ENCODE results near the gene GDF10.

GDF10 gene

GRCh38 chr10:47289921-47290320, 10.1 kb upstream of the GDF10 start:
- no peak overlapping the region for H3K27ac ChIP-seq
- no peak for DNase-seq (ENCODE audit: low read depth, low spot score)

DNA sequence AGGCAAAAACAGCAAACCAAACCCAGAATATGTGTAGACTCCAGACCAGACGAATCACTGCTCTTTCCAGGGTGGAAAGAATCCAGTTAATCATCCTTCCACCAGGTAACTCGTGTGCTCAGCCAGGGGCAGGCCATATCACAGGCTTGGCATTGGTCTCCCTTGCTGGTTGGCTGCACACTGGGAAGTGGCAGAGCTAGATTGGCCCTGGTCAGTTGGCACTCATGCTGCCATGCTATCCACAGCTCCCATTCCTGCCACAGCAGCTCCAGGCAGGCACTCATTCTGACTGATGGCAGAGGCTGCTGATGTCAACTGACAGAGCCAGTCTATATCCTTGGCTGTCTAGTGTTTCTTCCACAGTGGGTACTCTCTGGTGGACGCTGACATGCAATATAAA, 9.7 kb upstream of the GDF10 start:
- no peak overlapping the region for H3K27ac ChIP-seq
- DNase-seq (ENCODE audit: low read depth, low spot score) = no peak

GRCh38 chr10:47291682-47292081, 8.3 kb upstream of the GDF10 start:
- no peak for DNase-seq (ENCODE audit: low read depth, low spot score)
- no peak overlapping the region for H3K27ac ChIP-seq

DNA sequence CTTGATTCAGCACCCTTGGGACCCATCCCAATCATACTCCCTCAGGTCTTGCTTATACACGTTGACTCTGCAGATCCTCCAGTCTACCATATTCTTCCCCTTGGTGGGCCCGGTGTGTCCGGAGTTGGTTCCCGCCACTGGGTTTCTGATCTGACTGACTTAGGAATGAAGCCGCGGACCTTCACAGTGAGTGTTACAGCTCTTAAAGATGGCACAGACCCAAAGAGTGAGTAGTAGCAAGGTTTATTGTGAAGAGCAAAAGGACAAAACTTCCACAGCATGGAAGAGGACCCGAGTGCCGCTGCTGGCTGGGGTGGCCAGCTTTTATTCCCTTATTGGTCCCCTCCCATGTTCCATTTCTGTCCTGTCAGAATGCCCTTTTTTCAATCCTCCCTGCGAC, 5.9 kb upstream of the GDF10 start:
- no peak for DNase-seq (ENCODE audit: low read depth, low spot score)
- H3K27ac ChIP-seq = no peak overlapping the region

DNA sequence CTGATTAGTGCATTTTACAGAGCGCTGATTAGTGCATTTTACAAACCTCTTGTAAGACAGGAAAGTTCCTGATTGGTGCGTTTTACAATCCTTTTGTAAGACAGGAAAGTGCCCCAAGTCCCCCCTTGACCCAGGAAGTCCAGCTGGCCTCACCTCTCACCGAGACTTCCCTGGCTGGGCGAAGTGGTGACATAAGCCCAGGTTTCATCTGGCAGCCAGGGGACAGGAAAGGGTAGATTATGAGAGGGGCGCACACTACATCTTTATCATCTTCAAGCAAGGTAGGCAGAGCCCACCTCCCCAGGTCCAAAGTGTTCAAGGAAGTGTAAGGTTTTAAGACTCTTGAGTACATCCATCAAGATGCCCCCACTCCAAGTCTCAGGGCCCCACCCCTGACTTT, 5.5 kb upstream of the GDF10 start:
- H3K27ac ChIP-seq = no peak overlapping the region
- DNase-seq (ENCODE audit: low read depth, low spot score) = no peak

DNA sequence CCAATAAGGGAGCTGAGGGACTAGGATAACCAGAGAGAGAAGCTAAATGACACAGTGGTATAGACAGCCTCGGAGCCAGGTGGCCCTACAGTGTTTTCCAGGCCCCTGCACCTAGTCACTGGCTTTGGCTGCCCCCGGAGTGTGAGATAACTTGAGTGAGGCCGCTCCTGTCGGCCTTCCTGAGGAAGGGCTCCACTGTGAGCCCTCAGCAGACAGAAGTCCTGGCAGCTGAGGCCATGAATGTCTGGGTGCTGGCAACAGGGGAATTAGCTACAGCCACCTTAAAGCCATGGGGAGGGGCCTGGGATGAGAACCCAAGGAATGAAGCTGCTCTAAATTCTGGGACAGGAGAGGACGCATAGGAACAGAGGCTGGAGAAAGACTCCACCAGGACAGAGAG, 4.6 kb upstream of the GDF10 start:
- no peak overlapping the region for H3K27ac ChIP-seq
- no peak for DNase-seq (ENCODE audit: low read depth, low spot score)

DNA sequence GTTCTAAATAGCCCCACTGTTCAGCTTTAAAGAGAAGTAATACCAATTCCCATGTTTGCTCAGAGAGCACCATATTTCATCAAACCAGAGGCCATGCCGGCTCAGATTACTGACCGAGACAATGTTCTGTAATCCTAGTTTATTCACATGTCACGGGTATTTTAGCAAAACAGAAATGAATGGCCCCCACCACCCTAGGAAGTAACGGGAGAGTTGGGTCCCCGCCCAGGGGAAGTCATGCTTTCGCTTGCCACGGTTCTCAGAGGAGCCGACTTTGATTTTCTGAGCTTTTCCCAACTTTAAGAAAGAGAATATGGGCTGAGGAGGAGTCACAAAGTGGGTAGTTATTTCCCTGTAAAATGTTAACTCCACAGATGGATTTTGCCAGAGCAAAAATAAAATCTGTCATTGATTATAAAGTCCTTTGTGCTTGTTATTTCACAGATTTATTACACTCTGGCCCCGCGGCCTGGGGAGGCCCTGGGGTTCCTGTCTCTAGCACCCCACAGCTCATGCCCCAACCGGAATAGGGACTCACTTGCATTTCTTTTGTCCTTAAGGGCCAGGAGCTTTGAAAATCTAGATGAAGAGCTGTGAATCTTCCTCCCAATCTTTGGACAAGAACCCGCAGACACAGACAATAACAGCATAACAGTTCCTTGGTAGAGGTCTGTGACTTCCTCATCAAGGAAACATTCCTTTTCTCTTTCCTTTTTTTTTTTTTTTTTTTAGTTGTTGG, 3.7 kb upstream of the GDF10 start:
- no peak for DNase-seq (ENCODE audit: low read depth, low spot score)
- H3K27ac ChIP-seq = no peak overlapping the region

- no peak overlapping the region for H3K27ac ChIP-seq
- DNase-seq (ENCODE audit: low read depth, low spot score) = no peak
These were observed 3.1 kb upstream of the GDF10 start for GRCh38 chr10:47296941-47297340.

DNA sequence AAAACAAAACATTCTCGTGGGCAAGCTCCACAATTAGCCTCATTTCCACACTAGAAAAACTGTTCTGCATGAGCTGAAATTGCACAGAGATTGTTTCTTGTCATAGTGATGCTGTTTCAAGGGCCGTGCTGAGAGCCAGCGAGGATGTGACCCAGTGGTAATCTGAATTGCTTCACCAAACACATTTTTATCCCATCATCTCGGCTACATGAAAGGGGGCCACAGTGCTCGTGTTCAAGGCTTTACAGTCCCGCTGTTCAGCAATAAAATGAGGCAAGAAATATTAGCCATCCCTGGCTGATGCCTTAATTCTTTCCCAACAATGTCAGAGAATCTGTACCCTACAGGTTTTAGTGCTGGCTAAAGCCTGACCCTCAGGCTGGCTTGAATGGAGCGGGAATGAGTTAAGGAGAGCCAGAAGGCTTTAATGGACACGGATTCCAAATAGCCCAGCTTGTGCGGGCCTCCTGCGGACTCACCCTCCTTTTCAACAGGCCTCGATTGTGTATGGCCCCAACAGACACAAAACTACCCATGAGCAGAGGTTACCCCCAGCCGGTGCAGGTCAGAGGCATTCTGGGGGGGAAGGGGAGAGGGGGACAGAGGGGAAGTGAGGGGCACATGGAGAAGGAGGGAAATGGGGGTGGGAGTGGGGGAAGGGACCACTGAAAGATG, 2.0 kb upstream of the GDF10 start:
- DNase-seq (ENCODE audit: low read depth, low spot score) = no peak
- H3K27ac ChIP-seq = no peak overlapping the region

GRCh38 chr10:47298715-47299114, 1.3 kb upstream of the GDF10 start:
- DNase-seq (ENCODE audit: low read depth, low spot score) = no peak
- H3K27ac ChIP-seq = no peak overlapping the region

- no peak overlapping the region for H3K27ac ChIP-seq
- no peak for DNase-seq (ENCODE audit: low read depth, low spot score)
These were observed 483 bp downstream of the GDF10 start for GRCh38 chr10:47300429-47300931.

GRCh38 chr10:47301833-47302232, 1.8 kb downstream of the GDF10 start:
- H3K27ac ChIP-seq = no peak overlapping the region
- no peak for DNase-seq (ENCODE audit: low read depth, low spot score)

- no peak overlapping the region for H3K27ac ChIP-seq
- no peak for DNase-seq (ENCODE audit: low read depth, low spot score)
These were observed 3.1 kb downstream of the GDF10 start for GRCh38 chr10:47303105-47303504.

DNA sequence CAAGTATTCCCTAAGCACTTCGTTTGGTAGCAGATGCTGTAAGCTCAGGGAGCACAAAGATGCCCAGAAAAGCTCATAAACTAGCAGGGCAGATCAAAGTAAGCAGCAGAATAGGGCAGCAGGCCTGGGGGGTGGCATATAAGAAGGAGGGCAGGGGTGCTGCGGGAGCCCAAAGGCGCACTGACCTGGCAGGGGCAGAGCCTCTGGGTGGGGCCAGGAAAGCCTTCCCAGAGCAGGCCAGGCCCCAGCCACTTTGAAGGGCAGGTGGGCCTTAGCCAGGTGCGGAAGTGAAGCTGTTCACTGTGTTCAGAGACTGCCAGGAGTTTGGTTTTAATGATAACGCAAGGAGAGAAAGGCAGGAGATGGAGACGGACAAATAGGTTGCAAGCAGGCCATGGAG, 3.9 kb downstream of the GDF10 start:
- DNase-seq (ENCODE audit: low read depth, low spot score) = no peak
- no peak overlapping the region for H3K27ac ChIP-seq

DNA sequence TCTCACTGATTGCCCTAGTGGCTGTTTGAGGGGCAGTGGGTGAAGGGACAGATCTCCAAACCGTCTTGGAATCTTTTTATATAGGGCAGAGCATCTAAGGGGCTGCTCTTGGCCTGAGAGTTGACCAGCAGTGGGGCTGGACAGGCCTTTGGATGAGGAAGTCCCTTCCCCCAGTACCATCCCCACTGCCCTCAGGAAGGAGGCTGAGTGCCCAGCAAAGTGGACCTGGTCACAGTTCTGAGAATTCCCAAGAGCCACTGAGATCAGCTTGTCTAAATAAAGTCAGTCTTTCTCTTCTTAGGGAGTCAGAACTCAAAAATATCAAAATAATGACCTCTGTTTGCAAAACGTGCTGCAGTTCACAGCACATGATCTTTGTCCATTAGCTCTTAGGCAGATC, 5.6 kb downstream of the GDF10 start:
- DNase-seq (ENCODE audit: low read depth, low spot score) = no peak
- no peak overlapping the region for H3K27ac ChIP-seq

- DNase-seq (ENCODE audit: low read depth, low spot score) = no peak
- H3K27ac ChIP-seq = no peak overlapping the region
These were observed 6.6 kb downstream of the GDF10 start for GRCh38 chr10:47306387-47307210.

- no peak overlapping the region for H3K27ac ChIP-seq
- no peak for DNase-seq (ENCODE audit: low read depth, low spot score)
These were observed 7.4 kb downstream of the GDF10 start for GRCh38 chr10:47307381-47307780.

GRCh38 chr10:47308775-47309174, 8.8 kb downstream of the GDF10 start:
- DNase-seq (ENCODE audit: low read depth, low spot score) = no peak
- H3K27ac ChIP-seq = no peak overlapping the region

GRCh38 chr10:47309408-47310089, 9.6 kb downstream of the GDF10 start:
- no peak overlapping the region for H3K27ac ChIP-seq
- no peak for DNase-seq (ENCODE audit: low read depth, low spot score)

DNA sequence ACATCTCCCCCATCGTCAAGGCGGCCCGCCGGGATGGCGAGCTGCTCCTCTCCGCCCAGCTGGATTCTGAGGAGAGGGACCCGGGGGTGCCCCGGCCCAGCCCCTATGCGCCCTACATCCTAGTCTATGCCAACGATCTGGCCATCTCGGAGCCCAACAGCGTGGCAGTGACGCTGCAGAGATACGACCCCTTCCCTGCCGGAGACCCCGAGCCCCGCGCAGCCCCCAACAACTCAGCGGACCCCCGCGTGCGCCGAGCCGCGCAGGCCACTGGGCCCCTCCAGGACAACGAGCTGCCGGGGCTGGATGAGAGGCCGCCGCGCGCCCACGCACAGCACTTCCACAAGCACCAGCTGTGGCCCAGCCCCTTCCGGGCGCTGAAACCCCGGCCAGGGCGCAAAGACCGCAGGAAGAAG, 10.1 kb downstream of the GDF10 start:
- no peak for DNase-seq (ENCODE audit: low read depth, low spot score)
- H3K27ac ChIP-seq = no peak overlapping the region

Data from epithelial cell of prostate (primary cell).